Ureter (tissue), 1 donor: ENCODE measurements around the gene AGK. TPM values are rescaled to one million over a fixed set of nuclear protein-coding genes. Genes with fewer than 3 reads are reported as not detected.
"Not testable (repeated sequence)": the region's sequence is repeated elsewhere in the genome, so short reads cannot be mapped to it uniquely, and the experiment has no call there.

Experiments used
- DNase-seq: peaks from one replicate; pipeline ENCODE4 v3.0.0-alpha.2; 2020; ENCODE audit warnings: low spot score
- total RNA-seq: library from RNA; stranded (reverse); gene quantifications from one replicate; pipeline ENCODE4 v1.2.4, GENCODE V29; 2023
- donor health status: DM: yes; HTN: yes; CAD: no.

The AGK gene
- total RNA-seq, 1 donor from 2014 or later: 43.0 TPM

DNA sequence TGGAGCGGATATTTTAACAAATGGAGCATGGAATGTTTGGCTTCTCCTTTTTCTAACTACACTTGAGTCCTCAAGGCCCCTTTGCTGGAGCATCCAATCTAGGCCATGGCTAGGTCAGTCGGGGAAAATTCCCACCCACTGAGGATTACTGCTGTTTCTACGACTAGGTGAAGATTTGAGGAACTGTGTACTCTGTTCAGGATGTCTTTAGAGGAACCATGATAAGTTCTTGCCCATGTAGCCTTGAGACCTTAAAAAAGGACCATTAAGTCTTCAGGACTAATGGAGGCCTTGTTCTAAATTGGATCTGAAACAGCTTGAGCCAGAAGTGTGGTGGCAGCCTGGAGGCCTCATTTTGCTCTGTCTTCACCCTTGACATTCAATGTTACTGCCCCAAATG is 6.2 kb downstream of the AGK start:
- no peak for DNase-seq

GRCh38 chr7:141557831-141558531 is 6.8 kb downstream of the AGK start:
- not testable (repeated sequence) for DNase-seq

GRCh38 chr7:141558544-141559183 is 7.5 kb downstream of the AGK start:
- no peak for DNase-seq

GRCh38 chr7:141559961-141560360 is 8.8 kb downstream of the AGK start:
- no peak for DNase-seq

GRCh38 chr7:141562036-141562435 is 10.8 kb downstream of the AGK start:
- DNase-seq: no peak

DNA sequence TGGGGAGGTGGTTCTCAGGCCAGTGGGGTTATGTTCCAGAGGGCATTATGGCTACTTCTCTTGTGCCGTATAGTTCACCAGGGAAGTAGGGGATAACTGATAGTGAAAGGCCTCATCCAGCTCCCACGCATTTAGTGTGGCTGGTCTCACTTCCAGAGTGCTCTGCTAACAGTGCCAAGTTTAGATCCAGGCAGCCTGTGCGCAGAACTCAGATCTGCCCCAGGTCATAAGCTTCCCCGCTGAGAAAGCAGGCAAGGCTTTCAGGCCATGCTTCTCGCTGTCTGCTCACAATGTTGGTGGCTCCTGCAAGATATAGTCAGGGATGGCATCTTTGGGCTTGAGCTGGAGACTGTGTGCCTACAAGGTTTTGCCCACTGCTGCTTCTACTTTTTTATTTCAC is 11.3 kb downstream of the AGK start:
- DNase-seq: no peak

DNA sequence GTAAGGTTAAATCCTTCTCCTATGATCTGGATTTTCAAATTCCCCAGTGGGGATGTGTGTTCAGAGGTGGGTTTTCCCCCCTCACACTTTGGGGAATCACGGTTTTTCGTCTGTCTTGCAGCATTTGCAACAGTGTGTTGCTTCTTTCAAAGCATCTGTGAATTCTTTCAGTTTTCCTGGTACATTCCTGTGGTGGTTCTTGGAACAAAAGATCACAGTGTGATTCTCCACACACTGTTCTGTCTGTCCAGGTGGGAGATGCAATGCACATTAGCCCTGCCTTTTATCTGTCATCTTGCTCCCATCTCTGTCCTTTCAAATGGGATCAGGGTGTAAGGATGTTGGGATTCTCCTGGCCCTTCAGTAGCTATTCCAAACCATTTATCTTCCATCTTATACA is 11.8 kb downstream of the AGK start:
- no peak for DNase-seq

- no peak for DNase-seq
Measured at GRCh38 chr7:141563956-141564623, 12.9 kb downstream of the AGK start.

DNA sequence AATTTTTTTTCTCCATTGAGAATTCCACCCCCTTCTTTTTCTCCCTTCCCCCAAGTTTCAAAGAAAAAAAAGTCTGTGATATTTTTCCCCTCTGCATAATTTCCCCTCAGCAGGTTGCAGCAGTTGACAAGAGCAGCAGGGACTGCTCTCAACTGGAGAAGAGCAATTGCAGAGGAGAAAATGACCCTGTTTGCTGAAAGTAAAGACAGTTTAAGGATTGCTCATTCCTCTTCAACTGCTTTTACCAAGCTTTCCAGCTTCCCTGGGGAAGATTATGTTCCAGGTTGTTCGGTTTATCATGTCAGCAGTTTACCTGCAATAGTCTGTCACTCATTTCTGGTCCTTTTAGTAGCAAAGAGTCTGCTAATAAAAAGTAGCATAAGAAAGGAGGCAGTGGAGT is 16.2 kb downstream of the AGK start:
- no peak for DNase-seq

GRCh38 chr7:141568227-141568626 is 17.0 kb downstream of the AGK start:
- no peak for DNase-seq

- DNase-seq: no peak
Measured at GRCh38 chr7:141571059-141571458, 19.8 kb downstream of the AGK start.

DNA sequence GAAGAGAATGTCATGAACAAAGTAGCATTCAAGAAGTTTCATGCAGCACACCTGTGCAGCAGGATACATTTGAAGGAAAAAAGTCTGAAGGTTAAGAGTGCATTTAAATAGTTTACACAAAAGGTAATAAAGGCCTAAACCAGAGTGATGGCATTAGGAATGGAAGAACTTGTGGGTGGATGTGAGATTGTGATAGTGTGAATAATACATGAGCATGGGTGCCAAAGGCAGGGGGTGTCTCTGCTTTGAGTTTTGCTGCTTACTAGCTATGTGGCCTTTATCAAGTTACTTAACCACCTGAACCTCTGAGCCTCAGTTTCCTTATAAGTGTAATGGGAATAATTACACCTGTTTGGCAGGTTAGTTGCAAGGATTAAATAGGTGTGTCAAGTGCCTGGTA is 21.0 kb downstream of the AGK start:
- no peak for DNase-seq

DNA sequence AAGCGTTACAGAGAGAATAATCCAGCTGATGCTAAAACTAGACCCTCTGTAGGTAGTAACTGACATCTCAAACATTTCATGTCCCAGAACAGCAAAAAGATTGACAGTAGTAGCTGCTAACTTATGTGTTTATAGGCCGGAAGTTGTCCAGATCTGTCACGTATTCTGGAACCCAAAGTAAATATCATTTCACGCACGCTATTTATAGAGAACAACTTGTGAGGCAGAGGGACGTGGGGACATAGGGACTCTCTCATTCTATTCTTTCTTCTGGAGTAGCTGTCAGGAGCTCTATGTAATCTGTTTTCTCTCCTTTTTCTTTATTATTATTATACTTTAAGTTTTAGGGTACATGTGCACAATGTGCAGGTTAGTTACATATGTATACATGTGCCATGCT is 22.3 kb downstream of the AGK start:
- no peak for DNase-seq

DNA sequence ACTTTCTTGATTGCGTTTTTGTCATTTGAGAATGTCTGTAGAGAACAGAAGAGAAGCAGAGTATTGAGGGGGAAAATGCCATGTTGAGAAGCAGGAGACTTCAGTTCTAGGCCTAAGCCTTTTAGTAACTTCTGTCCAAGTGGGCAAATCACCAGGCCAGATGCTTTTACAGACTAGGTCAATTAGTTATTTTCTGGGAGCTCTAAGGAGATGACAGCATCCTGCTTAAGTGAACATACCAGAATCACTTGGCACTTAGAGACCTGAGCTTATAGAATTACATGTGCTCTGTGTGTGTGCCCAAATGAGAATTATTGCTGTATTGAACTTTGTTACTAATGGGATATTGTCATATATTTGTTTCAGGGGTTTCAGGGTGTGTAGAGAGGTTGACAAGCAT is 24.0 kb downstream of the AGK start:
- DNase-seq: no peak

DNA sequence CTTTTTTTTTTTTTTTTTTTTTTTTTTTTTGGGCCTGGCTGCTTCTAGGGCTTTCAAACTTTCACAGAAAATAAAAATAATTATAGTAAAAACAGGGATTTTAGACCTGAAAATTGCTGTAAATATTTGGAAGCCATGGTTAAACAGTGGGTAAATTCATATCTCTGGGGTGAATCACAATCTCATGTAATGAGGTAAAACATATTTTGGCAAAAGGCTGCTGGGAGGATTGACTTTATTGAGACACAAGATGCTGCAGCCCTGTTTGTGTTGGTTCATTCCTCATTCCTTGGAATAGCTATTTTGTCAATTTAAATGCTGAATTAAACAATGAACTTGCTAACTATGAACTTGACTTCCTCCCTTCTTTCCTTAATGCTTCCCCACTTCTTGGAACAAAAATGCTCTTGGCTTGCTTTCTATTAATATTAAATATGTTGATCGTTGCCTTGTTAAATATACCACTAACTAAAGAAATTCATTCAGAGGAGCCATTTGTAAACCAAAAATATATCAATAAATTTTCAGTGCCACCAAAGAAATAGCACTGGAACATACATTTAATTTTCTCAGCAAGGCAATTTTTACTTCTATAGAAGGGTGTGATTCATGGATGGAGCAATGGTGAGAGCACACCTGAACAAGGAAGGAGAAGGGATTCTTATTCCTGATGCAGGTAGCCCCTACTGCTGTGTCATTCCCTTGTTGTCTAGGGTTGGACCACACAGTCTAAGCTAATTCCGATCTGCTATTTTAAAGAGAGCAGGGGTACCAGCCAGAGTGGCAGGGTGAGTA is 24.6 kb downstream of the AGK start:
- DNase-seq: no peak

DNA sequence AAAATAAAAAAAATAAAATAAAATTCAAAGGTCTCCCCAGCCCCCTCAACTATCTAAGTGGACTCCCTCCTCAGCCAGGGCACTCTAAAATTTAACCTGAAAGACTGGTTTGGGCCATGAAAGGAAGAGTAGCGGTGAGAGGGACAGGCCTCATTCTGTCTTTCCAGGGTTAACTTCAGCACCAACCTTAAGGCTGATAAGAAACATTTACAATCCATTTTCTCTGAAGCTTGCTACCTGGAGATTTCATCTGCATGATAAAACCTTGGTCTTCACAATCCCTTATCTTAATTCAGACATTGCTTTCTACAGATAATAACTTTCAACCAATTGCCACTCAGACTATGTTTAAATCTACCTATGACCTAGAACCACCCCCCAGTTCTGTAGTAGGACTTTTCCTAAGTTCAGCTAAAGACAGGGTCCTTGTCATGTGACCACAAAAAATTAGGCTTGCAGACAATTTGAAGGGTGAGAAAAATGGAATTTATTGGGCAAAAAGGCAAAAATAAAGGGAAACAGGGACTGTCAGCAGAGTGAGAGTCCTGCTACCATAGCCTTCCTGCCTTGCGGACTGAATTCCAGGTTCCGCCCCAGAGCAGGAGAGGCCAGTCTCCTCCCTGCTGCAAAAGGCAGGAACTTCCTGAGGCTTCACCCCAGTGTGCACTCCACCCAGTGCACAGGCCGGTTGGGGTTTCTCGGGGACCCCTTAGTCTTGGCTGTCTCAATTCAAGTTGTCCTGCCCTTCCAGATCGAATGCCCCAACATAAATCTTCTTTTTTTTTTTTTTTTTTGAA is 26.0 kb downstream of the AGK start:
- DNase-seq: no peak

GRCh38 chr7:141579953-141580352 is 28.7 kb downstream of the AGK start:
- not testable (repeated sequence) for DNase-seq

GRCh38 chr7:141582063-141582462 is 30.9 kb downstream of the AGK start:
- not testable (repeated sequence) for DNase-seq

DNA sequence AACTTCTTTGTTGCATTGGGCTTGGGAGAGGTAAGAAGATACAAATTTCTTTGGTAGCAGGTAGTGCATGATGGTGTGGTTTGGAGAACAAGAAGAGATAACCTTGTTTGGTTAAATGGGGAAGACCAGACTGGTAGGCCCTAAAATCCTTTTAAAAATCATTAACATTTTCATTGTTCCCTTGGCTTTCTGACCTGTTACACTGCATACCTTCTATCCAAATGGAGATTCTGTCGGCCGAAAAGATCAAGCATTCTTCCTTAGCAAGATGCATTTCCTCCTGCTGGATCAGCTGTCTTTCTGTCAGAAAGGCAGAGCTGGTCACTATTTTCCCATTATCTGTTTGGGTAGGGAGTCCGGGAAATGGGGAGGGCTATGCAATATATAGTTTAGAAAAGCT is 33.7 kb downstream of the AGK start:
- no peak for DNase-seq

- no peak for DNase-seq
Measured at GRCh38 chr7:141585592-141586510, 34.6 kb downstream of the AGK start.
